Fibroblast of skin of back (primary cell): Measurements from ENCODE around the gene LCN12.

Experiments
- DNase-seq: peaks from one replicate; pipeline ENCODE4 v3.0.0-alpha.2; 2013

LCN12 gene

DNA sequence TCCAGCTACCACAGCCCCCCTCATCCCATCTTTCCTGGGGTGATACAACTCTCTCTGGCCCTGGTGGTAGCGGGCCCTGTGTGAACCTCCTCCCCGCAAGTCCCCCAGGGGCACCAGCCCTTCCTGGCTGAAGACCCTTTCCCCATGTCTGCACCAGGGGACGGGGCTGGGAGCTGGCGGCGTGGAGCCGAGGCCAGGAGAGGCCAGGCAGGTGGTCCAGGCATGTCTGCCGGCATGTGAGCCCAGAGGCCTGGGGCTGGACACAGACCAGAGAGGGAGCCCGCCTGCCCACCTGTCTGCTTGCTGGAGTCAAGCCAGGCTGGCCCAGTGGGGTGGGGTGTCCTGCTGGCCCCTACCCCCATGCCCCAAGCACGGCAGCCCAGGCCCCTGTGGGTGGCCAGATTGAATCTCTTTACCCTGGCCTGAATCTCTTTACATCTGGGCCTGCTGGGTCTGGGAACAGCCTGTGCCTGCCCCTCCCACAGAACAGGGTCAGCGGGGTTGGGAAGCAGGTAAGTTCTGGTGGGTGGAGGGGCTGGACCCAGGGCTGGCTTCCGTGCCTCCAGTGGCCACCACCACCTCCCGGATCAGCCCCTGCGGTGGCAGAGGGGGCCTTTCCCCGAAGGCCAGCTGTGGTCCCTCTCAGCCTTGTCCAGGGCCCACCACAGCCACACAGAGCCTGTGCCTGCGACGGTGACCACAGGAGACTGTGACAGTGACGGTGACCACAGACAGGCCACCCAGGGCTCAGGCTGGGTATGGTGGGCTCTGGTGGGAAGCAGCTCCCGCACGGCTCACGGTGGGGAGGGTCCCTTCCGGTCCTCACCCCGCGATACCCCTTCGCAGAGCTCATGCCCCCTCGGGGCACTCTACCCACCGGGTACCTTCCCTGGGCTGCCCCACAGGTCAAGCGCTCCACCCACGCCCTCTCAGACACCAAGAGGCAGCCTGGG, 7.1 kb downstream of the LCN12 start:
- DNase-seq, result no peak

DNA sequence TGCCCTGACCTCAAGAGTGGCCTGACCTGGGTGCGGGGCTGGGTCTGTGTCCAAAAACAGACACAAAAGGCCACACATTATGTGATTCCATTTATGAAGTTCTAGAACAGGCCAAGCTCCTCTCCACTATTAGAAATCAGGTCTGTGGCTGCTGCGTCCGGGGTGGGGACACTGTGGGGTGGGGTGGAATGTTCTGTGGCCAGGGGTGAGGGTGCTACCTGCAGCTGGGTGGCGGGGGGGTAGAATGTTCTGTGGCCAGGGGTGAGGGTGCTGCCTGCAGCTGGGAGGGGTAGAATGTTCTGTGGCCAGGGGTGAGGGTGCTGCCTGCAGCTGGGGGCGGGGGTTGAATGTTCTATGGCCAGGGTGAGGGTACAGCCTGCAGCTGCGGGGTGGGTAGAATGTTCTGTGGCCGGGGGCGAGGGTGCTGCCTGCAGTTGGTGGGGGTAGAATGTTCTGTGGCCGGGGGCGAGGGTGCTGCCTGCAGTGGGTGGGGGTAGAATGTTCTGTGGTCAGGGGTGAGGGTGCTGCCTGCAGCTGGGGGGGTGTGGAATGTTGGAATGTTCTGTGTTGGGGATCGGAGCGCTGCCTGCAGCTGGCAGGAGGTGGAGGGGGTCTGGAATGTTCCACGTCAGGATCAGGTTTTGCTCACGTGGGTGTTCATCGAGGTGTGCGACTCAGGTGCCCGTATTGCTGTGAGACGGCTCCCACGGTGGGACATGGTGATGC, 8.3 kb downstream of the LCN12 start:
- DNase-seq, result no peak

DNA sequence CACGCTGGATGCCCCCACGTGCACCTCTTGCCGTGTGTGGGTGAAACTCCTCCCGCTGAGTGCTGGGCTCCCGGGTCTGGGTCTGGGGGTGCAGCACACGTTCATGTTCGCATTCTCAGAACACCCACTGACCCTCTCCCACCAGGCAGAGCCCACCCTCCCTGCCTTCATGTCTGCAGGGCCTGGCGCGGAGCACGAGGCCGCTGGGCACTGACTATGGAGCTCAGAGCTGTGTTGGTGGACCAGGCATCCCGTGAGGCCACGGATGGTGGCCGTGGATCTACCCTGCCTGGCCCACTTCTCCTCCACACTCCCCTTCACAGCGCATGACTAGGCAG, 8.8 kb downstream of the LCN12 start:
- no peak for DNase-seq

DNA sequence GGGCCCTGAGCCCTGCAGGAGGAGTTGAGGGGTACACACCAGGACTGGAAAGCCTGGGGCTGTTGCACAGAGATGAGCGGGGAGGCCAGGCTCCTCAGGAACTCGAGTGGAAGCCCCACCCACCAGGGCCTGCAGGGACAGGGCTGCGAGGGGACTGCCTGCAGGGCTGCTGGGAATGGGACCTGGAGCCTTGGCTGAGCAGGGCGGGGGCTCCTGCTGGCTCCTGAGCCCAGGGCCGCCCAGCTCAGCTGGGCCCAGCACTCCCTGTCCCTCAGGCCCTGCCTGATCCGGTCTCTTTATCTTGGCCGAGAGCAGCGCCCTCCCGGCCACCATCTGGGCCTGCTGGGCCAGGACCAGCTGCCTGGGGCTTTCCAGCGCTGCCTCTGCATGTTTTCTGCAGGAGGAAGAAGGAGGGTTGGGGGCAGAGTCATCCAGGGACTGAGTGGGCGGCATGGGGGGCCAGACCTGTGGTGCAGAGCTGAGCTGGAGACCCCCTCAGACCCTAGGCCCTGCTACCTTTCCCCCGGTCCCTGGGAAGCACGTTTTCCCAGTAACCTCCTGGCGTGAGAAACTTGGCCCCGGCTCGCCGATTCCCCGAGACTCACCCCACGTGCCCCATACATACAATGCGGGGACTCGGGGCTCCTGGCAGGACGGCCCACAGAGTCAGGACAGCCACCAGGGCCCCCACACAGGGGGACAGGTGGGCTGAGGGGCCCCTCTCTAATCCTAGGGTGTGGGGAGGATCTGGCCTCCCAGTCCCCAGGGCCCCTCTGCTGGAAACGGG, 9.4 kb downstream of the LCN12 start:
- no peak for DNase-seq

DNA sequence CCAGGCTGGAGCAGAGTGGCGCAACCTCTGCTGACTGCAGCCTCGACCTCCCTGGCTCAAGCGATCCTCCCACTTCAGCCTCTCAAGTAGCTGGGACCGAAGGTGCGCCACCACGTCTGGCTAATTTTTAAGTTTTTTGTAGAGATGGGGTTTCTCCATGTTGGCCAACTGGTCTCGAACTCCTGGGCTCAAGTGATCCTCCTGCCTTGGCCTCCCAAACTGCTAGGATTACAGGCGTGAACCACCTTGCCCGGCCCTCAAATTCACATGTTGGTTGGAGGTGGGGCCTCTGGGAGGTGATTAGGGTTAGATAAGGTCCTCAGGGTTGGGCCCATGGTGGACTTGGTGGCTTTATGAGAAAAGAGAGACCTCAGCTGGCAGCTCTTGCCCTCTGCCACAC, 10.1 kb downstream of the LCN12 start:
- DNase-seq, result no peak

DNA sequence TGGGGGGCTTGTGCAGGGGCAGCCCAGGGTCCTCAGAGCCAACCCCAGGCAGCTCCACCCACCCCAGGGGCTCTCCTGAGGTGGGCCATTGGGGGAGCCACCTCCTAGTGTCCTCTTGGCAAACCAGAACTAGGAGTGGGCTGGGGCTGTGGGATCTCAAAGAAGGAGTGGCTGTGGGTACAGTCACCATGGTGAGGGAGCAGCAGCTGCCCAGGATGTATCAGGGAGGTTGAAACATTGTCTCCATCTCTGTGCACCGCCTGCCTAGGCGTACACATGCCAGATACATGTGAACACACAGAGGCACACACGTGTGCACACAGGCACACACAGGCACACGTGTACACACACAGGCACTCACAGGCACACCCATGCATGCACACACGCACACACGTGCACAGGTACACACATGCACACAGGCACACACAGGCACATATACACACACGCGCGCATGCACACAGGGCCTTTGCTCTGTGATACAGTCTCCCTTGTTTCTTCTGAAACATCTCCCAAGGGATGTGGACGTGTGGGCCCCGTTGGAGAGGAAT, 10.7 kb downstream of the LCN12 start:
- DNase-seq, result no peak

DNA sequence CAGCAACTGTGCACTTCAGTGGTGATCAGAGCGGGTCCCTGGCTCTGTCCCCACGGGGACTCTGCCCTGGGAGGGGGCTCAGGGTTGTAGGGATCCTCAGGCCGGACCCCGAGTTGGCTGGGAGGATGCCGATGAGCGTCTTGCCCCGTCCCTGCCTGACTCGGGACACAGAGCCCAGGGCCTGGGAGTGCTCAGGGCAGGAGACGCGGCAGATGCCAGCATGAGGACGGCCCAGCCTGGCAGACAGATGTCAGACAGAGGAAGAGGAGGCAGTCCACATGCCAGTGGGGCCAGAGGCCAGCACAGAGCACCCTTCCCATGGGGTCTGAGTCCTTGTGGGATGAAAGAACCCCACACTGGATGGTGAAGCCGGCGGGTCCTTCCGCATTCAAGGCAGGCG, 11.3 kb downstream of the LCN12 start:
- DNase-seq, result no peak

DNA sequence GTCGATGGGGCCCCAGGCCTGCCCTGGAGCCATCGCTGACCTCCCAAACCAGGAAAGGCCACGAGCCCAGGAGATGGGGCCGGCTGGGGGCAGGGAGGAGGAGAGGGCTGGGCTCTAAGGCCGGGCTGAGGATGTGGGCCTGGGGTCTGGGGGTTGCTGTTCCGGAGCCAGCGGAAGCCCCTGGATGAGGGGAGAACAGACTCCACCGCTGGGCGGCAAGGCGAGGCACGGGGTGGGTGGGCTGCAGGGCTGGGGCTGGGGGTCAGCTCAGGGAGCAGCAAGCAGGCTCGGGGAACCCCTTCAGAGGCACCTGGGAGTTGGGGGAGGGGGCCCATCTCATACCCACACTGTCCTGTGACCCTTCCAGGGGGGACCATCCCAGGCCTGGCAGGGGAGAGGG, 11.7 kb downstream of the LCN12 start:
- DNase-seq, result no peak

DNA sequence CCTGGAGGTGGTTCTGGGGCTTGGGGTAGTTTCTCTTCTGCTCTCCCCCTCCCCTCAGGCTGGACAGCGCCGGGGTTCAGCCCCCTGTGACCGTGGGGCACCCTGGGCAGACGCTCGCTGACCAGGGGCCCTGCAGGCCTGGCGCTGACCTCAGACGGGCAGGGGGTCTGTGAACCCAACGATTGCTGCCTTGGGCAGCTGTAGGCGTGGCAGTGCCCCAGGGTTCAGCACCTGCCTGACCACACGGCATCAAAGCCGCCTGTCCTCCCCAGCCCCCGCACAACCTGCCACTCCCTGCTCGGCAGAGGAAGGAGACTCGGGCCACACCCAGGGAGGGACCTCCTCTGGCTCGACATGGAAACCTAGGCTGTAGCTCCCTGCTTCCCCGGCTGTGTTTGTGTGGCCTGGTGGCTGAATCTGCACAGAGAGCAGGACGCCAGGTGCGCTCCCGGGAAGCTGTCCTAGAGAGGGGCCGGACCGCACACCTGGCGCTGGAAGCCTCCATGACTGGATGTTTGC, 12.2 kb downstream of the LCN12 start:
- no peak for DNase-seq

DNA sequence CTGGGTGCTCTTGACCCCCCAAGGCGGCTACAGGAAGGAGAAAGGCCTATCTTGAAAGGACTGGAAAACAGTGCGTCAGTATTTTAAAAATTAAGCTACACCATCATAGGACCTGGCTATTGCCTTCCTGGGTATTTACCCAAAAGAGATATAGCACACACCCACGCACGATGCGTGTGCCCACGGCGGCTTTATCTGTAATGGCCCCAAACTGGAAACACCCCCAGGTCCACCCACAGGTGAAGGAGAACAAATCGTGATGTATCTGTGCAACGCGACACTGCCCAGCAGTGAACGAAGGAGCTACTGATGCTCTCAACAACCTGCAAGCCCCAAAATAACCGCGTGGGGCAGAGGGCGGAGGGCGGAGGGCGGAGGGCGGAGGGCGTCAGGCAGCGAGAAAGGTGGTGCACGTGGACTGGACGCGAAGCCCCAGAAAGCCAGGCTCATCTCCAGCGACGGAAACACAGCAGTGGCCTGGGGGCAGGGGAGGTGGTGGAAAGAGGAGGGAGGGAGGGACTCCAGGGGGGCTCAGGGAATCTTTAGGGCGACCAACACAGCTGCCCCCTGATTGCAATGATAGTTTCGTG, 12.9 kb downstream of the LCN12 start:
- DNase-seq, result no peak

DNA sequence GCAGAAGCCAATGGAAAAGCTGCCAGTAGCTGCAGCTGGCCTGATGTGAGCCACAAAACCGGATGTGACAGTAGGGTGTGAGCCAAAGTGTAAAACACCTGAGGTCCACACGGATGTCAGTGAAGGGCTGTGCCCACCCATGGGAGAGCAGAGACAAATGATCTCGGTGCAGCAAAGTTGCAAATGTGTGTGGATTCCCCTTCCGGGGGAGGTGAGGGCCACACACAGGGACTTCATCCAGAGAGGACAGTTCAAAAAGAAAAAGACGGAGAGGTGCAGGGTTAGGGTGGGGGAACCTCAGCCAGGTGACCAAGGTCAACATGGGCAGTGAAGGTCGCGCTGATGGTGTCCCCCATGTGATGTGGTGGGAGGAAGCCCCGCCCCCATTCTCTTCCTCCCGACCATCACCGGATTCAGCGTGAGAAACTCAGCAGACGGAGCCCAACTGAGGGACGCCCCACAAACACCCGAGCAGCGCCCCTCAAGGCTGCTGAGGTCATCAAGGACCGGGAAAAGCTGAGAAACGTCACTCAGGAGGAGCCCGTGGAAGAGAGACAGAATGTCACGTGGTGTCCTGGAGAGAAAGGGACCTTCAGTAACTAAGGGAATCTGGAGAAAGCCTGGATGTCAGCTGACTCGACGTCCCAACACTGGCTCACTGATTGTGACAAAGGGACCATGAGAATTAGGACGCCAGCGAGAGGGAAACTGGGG, 13.9 kb downstream of the LCN12 start:
- no peak for DNase-seq

DNA sequence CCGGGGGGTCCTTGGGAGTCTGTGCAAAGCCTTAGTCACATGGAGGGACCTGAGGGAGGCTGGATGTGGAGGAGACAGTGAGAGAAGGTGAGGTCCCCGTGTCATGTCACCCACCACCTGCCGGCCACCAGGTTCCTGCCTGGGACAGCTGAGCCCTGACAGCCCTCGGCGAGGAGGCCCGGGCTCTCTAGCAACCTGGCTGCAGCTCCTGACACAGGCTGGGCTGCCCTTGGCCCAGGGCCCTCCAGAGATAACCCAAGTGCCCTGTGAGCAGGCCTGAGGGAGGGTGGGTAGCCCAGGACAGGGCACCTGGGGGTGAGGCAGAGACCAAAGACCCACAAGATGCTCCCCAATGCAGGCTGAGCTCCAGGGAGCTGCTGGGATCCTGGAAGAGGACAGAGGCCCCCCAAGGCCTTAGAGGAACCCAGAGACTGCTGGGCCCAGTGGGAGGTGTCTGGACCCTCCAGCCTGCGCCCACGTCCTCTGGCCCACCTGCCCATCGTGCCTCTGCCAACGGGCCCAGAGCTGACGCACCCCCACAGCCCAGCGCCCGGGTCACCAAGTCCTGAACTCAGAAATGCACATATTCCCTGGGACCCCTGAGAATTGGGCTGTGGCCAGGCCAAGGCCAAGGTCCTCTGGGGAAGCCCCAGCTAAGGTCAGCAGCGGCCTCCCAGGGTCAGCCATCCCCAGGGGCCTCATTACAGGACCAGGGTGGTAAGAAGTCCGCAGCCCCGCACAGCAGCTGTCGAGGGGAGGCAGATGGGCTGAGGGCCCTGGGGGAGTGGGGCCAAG, 16.5 kb downstream of the LCN12 start:
- no peak for DNase-seq

DNA sequence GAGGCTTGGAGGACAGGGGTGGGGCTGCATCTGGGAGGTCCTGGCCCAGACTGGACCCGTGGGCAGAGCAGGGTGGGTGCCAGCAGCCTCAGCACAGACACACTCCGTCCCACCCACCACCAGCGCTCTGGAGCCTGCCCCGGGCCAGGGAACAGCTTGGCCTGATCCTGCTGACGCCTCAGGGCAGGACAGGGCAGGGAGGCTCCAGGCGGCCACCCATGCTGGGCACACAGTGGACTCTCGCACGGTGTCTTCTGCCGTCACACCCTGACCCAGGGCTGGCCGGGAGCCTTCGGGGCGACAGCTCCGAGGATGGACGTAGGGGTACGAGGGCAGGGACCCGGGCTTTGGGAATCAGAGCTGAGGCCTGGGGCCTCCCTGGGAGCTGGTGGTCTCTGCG, 17.1 kb downstream of the LCN12 start:
- DNase-seq, result no peak

DNA sequence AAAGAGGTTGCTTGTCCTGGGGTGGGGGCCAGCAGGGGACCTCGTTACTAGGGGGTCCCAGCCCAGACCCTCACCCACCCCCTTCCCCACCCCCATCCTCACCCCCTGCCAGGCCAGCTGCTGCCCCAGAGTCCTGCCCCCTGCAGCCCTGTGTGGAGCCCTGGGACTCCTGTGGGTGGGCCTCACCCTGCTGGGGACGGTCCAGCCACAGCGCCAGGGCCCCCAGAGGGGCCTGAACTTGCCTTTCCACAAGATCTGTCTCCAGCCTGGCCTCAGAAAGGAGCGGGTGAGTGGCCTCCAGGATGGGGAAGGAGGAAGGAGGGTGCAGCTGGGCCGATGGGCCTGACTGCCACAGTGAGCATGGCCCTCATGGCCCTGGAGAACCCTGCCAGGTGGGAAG, 17.7 kb downstream of the LCN12 start:
- DNase-seq, result no peak

DNA sequence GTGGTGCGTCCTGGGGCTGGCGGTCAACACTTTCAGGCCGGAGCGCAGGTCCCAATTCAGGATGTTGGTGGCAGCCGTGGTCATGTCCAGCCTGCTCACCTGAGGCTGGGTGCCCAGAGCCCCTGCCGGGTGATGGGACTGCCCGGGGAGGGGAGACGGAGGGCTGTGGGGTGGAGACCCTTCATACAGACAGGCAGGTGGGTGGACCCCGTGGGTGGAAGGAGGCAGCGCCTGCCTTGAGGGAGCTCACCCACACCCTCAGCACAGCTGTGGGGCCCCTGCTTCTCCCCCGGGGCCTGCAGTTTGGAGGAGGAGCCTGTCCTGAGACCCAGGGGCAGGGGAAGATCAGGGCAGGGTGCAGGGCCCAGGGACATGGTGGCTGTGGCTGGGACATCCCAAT, 18.3 kb downstream of the LCN12 start:
- no peak for DNase-seq

DNA sequence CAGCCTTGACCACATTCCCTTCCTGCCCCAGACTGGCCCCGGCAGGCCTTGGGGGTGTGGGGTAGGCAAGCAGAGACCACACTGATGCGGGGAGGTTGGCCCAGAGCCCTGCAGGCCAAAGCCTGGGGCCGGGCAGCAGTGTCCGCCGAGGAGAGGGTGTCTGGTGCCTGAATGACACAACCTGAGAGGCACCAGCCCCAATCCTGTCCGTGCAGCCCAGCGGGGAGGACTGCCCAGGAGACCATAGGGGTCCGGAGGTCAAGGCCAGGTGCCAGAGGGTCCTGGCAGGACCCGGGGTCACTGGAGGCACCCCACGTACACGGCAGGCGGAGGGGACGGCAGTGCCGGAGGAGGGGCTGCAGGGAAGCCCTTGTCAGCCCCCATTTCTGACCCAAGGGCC, 19.7 kb downstream of the LCN12 start:
- DNase-seq, result no peak

DNA sequence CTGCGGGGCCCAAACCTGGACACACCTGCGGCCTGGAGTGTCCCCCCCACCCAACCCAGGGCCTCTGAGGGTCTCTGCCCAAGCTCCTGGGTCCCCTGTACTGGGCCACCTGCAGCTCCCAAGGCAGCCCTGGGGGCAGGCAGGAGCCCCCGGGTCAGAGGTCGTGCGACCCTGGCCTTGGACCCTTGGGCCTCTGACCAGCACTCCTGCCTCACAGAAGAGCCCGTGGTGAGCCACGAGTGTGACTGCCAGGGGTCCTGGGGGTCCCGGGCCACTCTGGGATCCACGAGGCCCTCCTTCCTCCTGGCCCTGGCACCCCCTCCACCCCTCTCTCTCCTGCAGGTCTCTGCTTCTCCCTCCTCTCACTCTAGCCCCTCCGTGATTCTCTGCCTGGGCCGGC, 20.3 kb downstream of the LCN12 start:
- no peak for DNase-seq

DNA sequence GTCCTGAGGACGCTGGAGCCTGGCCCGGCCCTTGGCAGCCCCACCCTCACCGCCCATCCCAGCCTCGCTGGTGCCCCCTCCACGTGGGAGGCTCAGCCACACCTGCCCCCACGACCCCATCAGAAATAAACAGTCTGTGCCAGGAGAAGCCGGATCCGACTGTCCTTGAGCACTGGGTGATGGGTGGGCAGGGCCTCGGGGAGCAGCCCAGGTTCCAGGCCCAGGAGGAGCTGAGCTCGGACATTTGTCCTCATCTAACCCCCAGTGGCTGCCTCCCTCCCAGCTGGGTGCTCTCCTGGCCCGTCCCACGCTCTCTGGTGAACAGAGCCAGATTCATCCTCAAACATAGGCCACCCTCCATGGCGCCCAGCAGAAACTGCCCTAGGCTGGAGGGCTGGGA, 20.7 kb downstream of the LCN12 start:
- no peak for DNase-seq

DNA sequence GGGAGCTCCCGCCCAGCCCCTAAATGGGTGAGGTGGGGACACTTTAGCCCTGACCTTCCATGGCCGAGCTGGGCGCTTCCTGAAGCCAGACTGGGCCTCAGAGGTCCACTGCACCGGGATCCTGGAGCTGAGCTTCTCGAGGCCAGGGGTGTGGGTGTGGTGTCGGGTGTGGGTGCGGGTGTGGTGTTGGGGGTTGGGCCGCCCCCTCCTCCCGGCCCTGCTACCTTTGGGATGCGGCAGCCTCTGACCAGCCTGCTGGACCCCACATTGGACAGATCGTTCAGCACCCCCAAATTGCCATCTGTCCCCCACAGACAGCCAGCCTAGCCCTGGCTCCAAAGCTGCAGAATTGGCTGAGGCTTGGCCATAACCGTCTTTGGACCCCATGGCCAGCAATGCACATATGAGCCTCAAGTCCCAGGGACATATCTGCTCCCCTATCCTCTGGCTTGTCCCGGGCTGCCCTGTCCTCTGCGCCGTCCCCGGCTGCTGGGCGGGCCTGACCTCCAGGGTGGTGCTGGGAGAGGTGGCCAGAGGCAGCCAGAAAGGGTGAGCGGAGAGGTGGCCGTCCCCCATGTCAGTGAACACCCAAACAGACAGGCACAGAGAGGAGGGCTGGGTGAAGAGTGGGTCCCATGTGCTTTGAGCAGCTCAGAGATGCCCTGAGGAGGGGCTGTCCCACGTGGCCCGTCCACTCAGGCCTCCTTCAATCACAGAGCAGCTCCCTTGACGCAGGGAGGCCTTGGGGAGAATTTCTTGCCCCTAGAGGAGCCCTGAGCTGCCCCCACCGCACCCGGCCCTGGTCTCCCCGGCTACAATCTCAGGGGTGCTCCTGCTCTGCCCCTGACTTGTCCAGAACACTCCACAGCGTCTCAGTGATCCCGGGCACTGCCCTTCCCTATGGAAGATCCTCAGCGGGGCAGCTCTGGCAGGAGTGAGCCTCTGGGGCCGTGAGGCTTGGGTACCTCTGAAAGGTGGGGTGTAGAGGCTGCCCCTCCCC, 21.8 kb downstream of the LCN12 start:
- no peak for DNase-seq
